Uterus (tissue), 4 donors: ENCODE data around the gene COL25A1. TPM values are rescaled to one million over a fixed set of nuclear protein-coding genes. Genes with fewer than 3 reads are reported as not detected.
"Not testable (repeated sequence)": the region's sequence is repeated elsewhere in the genome, so short reads cannot be mapped to it uniquely, and the experiment has no call there.

Source experiments
- DNase-seq, 2 donors: peaks; one replicate each; pipeline ENCODE4 v3.0.0-alpha.2; 2019 to 2020
- H3K27ac ChIP-seq, 2 donors: fragments of 200-600 bp; sonication (generic); 1 replicate in 1 of 2; 2 replicates in 1 of 2; pipeline ENCODE4 v1.5.1; 2016 to 2018
- H3K27me3 ChIP-seq, 2 donors: fragments of 200-600 bp; sonication (generic); one replicate each; pipeline ENCODE4 v1.5.1; 2018 to 2019; ENCODE audit warnings: control low read depth in 1 of 2
- H3K36me3 ChIP-seq, 2 donors: fragments of 200-600 bp; sonication (generic); one replicate each; pipeline ENCODE4 v1.5.1; 2019; ENCODE audit warnings: control low read depth in 1 of 2
- H3K4me1 ChIP-seq, 2 donors: fragments of 200-600 bp; sonication (generic); one replicate each; pipeline ENCODE4 v1.5.1; 2018 to 2019; ENCODE audit warnings: control low read depth in 1 of 2
- H3K4me3 ChIP-seq, 2 donors: fragments of 200-600 bp; sonication (generic); 1 replicate in 1 of 2; 2 replicates in 1 of 2; pipeline ENCODE4 v1.5.1; 2018 to 2019; ENCODE audit warnings: mild to moderate bottlenecking in 1 of 2
- H3K9me3 ChIP-seq, 2 donors: fragments of 200-600 bp; sonication (generic); one replicate each; pipeline ENCODE4 v1.5.1; 2019; ENCODE audit warnings: control low read depth in 1 of 2
- POLR2A ChIP-seq, 2 donors: fragments of 450-650 bp; IDR thresholded peaks; one replicate each; pipeline ENCODE4 v1.6.1; 2016; ENCODE audit warnings: antibody characterized with exemption in 2 of 2, mild to moderate bottlenecking in 1 of 2, moderate library complexity in 1 of 2
- intact Hi-C: fragments of 100-400 bp; cut with DNase I; formaldehyde crosslinking; loops from one replicate; pipeline ENCODE4 v1.15.1; 2023; ENCODE audit warnings: low total_unique reads
- total RNA-seq, 4 donors: library from RNA; depleted of rRNA in 3 of 4; stranded (reverse); fragments of >200 nt in 3 of 4; gene quantifications; one replicate each; pipeline versions ENCODE4 v1.1.0 to v1.2.4, GENCODE V29; 2014 to 2023
- TF ChIP-seq, protein P1 (sequence below), 4 experiments: fragments of 200-600 bp in 2 of 4; fragments of 450-650 bp in 2 of 4; sonication (generic) in 2 of 4; IDR thresholded peaks; one replicate each; pipeline ENCODE4 v1.5.1; 2016 to 2019; ENCODE audit warnings: antibody characterized with exemption in 4 of 4, mild to moderate bottlenecking in 2 of 4, moderate library complexity in 1 of 4
- donor health status: DM: yes; HTN: yes; CAD: no.

COL25A1 gene
- total RNA-seq, 4 donors from 2014 or later: 0.26 to 41.1 (median 1.8) TPM; not detected in 1

DNA sequence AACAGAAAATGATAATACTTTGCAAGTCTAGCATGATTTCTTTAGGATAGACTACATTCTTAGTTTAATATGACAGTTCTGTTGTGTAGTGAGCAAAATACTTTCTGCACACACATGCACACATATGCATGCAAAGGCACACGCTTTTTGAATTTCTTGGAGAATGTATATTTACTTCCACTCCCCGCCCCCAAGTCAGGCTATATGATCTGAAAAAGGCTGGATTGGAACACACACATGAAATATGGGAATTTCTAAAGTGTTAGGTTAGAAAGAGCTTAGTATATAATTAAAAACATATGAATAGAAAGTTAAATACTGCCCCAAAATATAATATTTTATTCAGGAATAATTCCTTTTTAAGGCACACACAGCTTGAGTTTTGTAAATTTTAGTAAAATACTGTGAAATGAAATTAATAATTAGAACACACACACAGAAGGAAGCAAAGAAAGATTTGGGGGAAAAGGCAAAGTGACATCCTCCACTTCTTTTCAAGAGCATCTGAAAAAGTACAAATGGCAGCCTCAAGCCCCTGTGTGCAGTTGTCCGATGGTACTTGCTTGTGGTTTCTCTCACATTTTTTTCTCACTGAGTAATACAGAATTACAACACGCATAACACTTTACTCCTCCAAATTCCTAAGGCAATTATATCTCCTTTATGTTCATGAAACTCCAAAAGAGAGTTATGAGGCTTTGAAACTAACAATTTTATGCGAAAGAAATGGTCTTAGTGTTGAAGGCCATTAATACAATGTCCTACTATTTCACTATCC, 310.7 kb downstream of the COL25A1 start:
- Histone ChIP-seq H3K4me1 (no peaks in the 10 kb centered on the region), H3K27me3 (no peaks in the 10 kb centered on the region), H3K9me3 (no peaks in the 10 kb centered on the region), H3K4me3 (no peak overlapping the region), H3K36me3 (no peaks in the 10 kb centered on the region), H3K27ac (no peak overlapping the region)
- no peak for DNase-seq
- intact Hi-C loops: no loop called here
- TF ChIP-seq, protein P1, sequence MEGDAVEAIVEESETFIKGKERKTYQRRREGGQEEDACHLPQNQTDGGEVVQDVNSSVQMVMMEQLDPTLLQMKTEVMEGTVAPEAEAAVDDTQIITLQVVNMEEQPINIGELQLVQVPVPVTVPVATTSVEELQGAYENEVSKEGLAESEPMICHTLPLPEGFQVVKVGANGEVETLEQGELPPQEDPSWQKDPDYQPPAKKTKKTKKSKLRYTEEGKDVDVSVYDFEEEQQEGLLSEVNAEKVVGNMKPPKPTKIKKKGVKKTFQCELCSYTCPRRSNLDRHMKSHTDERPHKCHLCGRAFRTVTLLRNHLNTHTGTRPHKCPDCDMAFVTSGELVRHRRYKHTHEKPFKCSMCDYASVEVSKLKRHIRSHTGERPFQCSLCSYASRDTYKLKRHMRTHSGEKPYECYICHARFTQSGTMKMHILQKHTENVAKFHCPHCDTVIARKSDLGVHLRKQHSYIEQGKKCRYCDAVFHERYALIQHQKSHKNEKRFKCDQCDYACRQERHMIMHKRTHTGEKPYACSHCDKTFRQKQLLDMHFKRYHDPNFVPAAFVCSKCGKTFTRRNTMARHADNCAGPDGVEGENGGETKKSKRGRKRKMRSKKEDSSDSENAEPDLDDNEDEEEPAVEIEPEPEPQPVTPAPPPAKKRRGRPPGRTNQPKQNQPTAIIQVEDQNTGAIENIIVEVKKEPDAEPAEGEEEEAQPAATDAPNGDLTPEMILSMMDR (IDR thresholded peaks at IDR 0.05): no peak
- no peak for TF ChIP-seq POLR2A (IDR thresholded peaks at IDR 0.05)

DNA sequence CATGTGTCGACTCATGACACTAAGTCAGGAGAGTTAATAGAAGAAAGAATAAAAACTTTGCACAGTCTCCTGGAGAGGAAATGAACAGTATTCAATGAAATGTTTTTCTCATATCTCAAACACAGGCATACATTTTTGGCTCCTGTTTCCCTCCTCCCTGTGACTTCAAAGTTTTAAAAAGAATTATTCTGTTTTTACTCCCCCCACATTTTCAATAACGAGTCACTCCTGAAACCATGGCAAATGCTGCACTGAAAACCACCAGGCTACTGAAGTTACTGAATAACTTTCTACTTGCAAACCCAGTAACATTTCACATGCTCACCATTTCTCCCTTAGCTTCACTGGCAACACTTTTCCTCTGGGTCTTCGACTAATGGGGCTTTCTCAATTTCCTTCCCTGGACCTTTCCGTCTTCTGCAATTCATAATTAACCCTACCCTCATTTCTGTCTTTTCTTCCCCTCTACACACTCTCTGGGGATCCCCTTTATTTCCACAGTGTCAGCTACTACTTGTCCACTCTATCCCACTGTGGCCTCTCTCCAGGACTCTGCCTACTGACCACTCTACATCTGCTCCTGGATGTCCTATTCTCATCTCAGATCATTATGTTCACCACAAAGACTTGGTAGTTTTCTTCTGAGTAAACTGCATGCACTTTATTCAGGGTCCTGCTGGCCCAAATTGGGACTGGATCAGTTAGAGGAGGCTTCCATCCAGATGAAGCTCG, 313.8 kb downstream of the COL25A1 start:
- TF ChIP-seq, protein P1 (IDR thresholded peaks at IDR 0.05): no peak
- no peak for TF ChIP-seq POLR2A (IDR thresholded peaks at IDR 0.05)
- H3K4me3 ChIP-seq: no peak overlapping the region
- no peaks in the 10 kb centered on the region for H3K36me3 ChIP-seq
- no peak overlapping the region for H3K27ac ChIP-seq
- no peak for DNase-seq
- H3K9me3 ChIP-seq: no peaks in the 10 kb centered on the region
- H3K4me1 ChIP-seq: no peaks in the 10 kb centered on the region
- no peaks in the 10 kb centered on the region for H3K27me3 ChIP-seq
- intact Hi-C loops: no loop called here

DNA sequence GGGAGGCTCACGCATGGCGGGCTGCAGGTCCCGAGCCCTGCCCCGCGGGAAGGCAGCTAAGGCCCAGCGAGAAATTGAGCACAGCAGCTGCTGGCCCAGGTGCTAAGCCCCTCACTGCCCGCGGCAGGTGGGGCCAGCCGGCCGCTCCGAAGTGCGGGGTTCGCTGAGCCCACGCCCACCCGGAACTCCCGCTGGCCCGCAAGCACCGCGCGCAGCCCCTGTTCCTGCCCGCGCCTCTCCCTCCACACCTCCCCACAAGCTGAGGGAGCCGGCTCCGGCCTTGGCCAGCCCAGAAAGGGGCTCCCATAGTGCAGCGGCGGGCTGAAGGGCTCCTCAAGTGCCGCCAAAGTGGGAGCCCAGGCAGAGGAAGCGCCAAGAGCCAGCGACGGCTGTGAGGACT, 318.0 kb downstream of the COL25A1 start:
- H3K9me3 ChIP-seq, H3K27ac ChIP-seq, H3K27me3 ChIP-seq, DNase-seq, H3K4me3 ChIP-seq, H3K36me3 ChIP-seq, intact Hi-C loops, H3K4me1 ChIP-seq: not testable (repeated sequence)

DNA sequence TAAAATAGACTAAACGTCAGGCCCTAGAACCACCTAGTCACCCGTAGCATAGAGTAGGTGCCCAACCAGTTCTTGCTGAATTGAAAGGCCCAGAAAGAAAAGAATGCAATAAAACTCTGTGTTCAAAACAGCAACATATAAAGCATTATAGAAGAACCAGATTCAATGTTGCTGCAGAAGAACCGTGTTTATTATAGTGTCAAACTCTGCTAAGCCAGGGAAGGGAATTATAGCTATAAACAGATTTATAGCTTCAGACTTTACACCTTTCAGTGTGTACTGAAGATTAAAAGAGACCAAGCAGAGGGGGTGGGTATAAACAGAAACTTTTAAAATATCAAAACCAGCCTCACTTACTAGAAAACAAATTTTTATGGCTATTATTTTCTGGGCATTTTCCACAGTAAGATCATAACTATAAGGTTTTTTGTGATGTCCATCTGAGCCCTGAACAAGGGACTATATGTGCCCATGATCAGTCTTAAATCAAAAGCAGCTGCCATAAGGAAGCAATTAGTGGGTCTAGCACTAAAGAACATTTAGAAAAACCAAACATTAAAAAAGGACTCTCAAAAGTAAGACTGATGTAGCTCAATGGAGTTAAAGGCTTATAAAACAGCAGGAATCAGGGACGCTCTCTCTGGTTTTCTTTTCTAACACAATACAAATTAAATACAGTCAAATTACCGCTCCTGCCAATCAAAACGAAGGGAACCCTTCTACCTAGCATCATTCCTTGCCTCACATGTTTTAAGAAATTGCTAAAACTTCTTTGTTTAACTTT, 319.9 kb downstream of the COL25A1 start:
- no peaks in the 10 kb centered on the region for H3K9me3 ChIP-seq
- no peak for TF ChIP-seq POLR2A (IDR thresholded peaks at IDR 0.05)
- TF ChIP-seq, protein P1 (IDR thresholded peaks at IDR 0.05): no peak
- no peaks in the 10 kb centered on the region for H3K4me1 ChIP-seq
- H3K27me3 ChIP-seq: no peaks in the 10 kb centered on the region
- no peak for DNase-seq
- H3K27ac ChIP-seq: no peak overlapping the region
- no peak overlapping the region for H3K4me3 ChIP-seq
- intact Hi-C loops: no loop called here
- no peaks in the 10 kb centered on the region for H3K36me3 ChIP-seq

DNA sequence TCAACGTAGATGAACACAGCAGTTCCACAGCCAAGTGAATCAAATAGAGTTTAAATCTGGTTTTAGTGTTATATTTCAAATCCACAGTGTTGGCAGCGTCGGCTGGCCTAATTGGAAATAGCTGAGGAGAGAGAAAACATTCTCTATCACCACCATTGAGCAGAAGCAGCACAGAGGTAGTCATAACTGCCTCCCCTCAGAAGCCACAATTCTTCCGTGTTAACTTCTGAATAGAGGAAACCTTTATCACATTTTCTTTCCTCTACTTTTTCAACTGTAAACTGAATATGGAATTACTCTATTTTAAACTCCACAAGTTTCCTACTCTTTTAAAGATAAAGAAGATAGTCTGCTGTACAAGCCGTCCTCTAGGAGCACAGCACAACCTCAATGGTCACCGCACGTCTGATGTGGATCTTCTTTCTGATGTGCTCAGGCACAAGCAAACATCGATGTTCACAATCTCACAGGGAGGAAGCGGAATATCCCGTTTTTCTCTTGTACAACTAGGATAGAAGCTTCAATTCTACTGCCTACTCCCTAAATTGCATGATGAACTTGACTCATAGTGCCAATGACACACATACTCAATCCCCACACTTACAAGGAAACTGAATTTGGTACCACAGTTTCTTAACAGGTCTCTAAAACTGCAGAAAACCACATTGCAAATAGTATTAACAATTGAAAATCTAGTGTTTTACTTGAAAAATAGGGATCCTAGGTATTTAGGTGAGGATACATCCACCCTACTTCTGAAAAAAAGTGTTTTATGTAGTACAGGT, 321.8 kb downstream of the COL25A1 start:
- Histone ChIP-seq H3K9me3 (no peaks in the 10 kb centered on the region), H3K27ac (no peak overlapping the region), H3K4me1 (no peaks in the 10 kb centered on the region), H3K27me3 (no peaks in the 10 kb centered on the region), H3K4me3 (no peak overlapping the region), H3K36me3 (no peaks in the 10 kb centered on the region)
- DNase-seq: no peak
- intact Hi-C loops: no loop called here
- no peak for TF ChIP-seq POLR2A (IDR thresholded peaks at IDR 0.05)
- TF ChIP-seq, protein P1 (IDR thresholded peaks at IDR 0.05): no peak
